ENCODE measurements around the gene CPLX3.

CPLX3 gene

DNA sequence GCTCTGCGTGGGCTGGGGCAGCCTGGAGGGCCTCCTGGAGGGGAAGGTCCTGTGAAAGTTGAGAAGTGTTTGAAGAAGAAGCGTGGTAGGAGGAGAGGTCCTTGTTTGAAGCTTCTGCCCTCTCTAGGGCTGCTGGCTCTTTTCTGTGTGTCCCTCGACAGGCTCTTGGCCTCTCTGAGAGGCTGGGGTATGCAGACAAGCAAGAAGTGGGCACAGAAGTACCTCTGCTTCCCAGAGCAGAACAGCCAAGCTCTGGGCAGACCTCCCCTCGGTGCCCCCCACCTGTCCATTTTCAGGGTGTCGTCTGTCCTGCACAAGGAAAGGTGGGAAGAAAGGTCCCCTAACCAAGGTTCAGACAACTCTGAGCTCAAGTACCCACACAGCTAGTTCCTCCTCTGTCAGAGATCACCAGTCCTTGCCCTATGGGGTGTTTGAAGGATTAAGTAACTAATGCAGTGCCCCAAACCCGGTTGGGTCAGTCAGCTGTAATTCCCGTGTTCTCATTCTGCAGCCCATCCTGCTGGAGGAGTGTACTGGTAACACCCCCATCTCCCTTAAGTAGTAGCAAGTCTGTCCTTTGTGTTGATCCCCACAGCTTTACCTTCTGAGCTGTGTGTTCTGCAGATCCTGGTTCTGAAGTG is 38.3 kb upstream of the CPLX3 start:
- no peak for DNase-seq (ENCODE audit: low spot score)

DNA sequence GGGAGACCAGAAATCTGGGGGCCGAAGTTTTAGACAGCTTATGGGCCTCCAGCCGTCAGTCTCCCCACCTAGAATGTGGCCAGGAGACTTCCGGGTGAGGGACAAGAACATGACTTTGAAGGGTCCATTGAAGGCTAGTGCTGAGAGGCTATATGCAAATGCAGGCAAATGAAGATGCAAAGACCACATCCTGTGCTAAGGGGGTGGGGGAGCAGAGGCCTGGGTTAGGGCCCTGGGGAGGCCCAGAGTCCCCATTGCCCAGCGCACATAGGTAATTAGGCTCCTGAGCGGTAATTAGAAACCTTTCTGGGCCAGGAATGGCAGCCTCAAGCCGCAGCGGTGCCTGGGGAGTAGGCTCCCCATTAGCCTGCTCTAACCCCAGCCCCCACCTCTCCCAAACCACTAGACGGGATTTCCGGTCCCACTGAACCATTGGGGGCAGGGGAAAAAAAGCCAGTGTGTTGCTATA is 37.7 kb upstream of the CPLX3 start:
- no peak for DNase-seq (ENCODE audit: low spot score)

DNA sequence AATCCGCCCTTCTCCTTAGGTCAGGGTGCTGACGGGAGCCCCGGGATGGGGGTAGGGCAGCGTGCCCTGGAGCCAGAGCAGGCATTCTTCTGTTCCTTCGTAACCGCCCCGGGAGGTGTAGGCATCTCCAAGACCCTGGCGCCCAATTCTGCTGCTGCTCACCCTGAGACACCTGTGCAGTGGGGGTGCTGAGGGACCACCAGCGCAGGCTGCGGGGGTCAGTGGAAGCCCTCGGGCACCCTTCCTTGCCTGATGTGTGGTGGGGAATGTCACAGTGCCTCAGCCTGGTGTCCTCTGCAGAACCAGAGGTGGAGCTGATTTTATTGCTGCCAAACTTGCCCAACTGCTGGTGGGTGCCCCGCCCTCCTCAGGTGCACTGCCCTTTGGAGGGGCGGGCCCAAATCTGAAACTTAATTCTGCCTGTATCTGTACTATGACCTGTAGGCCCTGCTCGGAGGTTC is 37.2 kb upstream of the CPLX3 start:
- no peak for DNase-seq (ENCODE audit: low spot score)

DNA sequence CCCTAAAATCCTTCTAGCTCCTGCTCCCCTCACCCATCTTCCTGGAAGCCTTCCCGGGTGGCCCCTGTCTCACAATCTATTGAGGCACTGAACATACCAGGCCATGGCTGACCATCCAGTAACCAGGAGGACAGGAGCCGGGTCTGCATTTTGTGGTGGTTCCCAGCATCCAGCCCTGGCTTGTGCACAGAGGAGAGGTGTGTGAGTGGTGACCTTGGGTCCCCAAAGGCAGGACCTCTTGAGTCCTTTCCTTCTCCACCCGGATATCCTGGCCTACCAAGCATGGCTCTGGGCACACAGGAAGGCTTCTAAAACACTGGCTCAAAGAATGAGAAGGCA is 36.7 kb upstream of the CPLX3 start:
- DNase-seq (ENCODE audit: low spot score), result no peak

DNA sequence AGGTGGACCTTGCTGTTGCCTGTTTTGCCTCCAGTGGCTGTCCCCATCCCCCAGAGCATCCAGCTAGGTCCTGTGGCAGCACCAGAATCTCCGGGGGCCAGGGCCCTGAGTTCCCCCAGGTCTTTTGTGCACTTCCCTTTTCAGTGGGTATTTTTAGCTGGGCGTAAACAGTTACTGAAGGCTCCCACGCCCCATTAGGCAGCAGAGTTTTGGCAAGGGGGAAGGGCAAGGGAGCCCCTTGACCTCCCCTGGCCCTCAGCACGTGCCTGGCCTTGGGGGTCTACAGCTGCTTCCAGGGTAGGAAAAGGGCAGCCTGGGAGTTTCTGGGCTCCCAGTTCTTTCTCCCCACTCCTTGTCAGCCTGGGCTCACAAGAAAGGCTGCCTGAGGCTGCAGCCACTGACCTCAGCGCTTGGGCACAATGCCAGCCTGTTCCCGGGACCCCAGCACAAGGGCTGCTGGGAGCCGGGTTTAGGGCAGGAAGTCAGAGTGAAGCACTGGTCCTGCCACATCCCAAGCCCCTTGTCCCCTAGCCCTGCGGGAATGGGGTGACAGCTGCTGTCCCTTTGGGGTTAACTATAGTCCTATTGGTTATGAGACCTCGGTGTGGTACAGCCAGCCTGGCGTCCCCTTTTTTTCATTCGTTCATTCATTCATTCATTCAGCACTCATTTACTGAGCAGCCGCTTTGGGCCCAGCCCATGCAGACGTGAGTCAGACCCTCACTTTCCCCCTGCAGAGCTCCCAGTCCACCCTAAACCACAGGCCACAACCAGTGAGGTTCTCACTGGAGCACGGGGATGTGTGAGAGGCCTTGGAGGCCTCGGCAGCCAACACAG is 36.1 kb upstream of the CPLX3 start:
- DNase-seq (ENCODE audit: low spot score), result peak; percentile 64

DNA sequence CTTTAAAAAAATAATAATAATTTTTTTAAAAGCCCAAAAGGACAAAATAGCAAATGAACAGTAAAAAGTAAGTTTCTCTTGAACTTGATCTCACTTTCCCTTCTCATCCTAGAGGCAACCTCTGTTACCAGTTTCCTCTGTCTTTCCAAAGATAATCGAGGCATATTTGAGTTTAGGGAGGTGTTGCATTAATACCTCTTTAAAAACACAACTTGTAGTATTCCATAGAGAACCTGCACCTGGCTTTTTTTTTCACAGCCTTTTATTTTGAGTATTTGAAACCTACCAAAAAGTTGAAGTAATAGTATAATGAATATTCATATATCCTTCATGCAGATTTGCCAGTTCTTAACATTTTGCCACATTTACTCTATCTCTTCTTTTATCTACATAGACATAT is 35.4 kb upstream of the CPLX3 start:
- no peak for DNase-seq (ENCODE audit: low spot score)

DNA sequence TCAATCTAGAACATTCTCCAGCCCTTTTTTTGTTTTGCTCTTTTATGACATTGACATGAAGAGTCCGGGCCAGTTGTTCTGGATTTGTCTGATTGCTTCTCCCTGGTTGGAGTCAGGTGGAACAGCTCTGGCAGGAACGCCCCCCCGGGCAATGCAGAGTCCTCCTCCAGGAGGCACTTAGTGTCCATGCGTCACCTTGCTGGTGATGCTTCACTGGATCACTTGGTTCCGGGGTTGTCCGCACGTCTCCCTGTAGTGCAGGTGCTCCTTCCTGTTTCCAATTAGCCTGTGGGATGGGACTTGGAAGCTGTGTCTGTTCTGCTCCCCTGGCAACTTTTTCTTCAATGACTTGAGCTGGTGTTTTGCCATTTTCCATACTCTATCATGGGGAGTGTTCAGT is 34.8 kb upstream of the CPLX3 start:
- DNase-seq (ENCODE audit: low spot score), result no peak

DNA sequence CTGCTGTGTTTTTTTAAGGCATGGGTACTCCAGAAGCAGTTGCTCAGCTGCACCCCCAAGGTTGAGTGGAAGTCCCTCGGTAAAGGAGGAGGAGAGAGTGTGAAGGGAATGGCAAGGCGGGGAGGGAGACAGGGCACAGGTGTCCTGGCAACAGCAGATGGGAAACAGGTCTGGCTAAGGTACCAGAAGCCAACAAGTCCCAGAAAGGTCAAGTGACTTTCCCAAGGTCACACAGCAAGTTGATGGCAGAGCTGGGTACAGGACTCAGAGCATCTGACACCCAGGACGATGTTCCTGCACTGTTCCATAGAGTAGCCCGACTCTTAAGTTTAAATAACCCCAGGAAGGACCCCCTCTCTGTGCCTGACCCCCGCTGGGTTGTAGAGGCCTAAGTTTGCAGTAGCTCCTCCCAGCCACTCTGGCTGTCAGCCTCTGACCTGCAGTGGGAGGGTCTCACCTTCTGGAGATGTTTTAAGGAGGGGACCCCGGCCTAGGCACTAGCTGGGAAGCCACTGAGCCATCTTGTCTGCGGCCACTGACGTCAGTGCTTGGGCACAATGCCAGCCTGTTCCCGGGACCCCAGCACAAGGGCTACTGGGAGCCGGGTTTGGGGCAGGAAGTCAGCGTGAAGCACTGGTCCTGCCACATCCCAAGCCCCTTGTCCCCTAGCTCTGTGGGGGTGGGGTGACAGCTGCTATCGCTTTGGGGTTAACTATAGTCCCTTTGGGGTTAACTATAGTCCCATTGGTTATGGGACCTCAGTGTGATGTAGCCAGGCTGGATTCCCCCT is 34.0 kb upstream of the CPLX3 start:
- no peak for DNase-seq (ENCODE audit: low spot score)

DNA sequence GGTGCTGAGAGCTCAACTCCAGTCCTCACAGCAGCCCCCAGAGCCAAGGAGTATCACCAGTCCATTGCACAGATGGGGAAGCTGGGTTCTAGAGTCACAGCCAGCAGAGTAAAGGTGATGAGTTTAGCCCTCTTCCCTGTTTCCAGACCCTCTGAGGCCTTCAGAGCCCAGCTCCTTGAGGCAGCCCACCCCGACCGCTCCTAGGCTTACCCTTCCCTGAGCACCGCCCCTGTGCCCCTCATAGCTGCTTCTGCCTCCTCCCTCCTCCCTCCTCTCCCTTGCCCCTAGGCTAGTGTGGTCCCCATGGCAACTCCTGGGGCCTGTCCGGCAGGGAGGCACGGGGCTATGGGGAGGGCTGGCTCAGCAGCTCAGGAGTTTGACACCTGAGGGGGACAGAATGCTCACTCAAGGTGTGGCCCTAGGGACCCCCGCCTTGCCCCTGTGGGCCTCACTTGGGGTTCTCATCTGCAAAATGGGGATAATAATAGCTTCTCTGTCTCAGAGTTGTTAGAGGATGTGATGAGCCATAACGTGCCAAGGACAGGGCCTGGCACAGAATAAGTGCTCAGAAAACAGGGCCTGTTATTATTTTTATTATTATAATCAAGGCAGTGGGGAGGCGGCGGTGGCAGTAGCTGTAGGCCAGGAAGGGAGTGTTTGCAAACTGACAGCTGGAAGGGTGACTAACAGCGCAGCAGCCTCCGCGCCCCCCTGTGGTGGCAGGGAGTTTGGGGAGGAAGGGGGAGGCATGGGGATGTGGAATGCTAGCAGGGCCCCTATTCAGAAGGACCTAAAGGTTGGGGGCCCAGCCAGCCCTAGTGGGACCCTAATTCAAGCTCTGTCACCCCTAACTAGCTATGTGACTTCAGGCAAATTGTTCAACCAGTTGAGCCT is 33.0 kb upstream of the CPLX3 start:
- DNase-seq (ENCODE audit: low spot score), result no peak

DNA sequence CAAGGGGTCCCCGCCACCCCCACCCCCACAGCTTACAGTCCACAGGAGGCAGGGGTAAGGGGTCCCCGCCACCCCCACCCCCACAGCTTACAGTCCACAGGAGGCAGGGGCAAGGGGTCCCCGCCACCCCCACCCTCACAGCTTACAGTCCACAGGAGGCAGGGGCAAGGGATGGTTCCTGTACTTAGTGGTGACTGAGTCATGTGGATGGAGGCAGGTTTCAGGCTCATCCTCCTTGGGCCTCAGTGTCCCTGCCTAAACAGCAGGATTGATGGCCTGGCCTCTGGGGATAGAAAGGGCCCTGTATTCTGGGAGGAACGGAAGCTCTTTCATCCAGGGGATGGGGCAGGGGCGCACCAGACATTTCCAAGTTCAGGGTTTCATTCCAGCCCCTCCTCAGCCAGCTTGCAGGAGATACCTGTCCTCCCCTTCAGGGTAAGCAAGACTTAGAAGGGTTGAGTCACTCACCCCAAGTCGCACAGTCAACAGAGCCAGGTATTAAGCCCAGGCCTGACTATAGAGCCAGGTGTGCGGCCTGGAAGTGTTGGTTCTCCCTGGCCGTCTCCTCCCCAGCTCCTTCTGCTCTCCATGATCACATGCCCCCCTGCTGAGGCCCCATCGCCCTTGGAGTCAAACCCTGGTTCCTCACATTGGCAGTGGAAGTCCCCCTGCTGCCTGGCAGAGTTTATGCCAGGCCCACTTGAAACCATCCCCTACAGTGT is 32.0 kb upstream of the CPLX3 start:
- DNase-seq (ENCODE audit: low spot score), result no peak

DNA sequence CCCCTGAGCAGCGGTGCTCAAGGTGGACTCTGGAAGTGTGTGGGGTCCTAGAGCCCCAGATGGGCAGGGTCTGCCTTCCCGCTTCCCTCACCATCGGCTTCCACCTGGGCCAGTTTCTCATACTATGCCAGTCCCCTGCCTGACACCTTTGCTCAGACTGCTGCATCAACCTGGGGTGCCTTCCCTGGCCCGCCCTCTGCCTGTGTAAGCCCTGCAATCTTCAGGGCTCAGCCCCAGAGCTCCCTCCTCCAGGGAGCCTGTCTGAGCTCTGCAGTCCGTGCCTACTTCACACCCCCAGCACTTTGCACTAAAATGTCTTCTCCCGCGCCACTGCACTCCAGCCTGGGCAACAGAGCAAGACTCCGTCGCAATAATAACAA is 31.5 kb upstream of the CPLX3 start:
- no peak for DNase-seq (ENCODE audit: low spot score)

DNA sequence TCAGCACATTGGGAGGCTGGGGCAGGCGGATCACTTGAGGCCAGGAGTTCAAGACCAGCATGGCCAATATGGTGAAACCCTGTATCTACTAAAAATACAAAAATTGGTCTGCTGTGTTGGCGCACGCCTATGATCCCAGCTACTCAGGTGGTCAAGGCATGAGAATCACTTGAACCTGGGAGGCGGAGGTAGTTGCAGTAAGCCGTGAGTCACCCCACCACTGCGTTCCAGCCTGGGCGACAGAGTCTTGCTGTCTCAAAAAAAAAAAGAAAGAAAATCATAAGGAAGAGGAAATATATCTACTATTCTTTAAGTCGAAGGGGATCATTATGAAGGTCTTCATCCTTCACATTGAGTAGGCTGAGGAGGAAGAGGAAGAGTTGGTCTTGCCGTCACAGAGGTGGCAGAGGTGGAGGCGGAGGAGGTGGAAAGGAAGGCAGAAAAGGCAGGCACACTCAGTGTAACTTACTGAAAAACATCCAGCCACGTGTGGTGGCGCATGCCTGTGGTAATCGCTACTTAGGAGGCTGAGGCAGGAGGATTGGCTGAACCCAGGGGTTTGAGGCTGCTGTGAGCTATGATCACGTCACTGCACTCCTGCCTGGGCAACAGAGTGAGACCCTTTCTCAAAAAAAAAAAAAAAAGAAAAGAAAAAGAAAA is 30.3 kb upstream of the CPLX3 start:
- DNase-seq (ENCODE audit: low spot score), result no peak

DNA sequence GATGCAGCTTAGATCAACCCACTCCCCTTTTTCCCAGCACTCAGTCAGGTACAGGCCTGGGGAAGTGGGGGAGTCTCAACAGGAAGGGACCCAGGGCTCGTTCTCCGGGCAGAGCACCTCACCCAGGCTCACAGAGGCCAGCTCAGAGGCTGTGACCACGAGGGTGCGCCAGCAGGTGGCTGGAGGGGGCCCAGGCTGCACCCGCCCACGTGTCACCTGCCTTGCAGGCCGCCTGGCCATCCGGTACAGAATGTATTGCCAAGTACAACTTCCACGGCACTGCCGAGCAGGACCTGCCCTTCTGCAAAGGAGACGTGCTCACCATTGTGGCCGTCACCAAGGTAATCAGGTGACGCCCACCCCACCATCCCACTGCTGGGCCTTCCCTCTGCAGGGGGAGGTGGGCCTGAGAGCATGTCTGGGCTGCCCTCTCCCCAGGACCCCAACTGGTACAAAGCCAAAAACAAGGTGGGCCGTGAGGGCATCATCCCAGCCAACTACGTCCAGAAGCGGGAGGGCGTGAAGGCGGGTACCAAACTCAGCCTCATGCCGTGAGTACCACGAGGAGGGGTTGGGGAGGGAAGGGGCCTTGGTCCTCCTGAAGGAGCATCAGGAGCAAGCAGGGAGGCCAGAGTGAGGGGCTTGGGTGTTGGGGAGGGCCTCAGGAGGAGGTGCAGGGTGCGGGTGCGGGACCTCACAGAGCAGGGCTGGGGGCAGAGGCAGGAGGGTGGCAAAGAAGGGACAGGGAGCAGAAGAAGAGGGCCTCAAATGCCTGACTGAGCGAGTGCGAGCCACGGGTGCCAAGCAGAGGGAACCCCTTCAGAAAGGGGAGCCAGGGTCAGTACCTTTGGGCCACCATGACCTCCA is 27.8 kb upstream of the CPLX3 start:
- no peak for DNase-seq (ENCODE audit: low spot score)

DNA sequence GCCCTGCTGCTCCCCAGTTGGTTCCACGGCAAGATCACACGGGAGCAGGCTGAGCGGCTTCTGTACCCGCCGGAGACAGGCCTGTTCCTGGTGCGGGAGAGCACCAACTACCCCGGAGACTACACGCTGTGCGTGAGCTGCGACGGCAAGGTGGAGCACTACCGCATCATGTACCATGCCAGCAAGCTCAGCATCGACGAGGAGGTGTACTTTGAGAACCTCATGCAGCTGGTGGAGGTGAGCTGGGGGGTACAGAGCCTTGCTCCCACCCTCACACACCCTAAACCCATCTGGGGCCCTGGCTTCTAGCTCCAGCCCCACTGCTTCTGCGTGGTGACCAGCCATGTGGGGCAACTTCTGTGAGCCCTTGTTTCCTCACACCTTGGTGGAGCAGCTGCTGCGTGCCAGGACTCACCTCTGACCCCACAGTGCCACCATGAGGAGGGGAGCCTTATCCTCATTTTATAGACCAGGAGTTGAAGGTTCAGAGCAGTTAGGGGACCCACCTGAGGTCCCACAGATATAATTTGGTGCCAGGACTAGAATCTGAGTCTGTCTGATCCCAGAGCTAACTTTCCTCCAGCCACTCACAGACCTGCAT is 27.1 kb upstream of the CPLX3 start:
- DNase-seq (ENCODE audit: low spot score), result no peak

DNA sequence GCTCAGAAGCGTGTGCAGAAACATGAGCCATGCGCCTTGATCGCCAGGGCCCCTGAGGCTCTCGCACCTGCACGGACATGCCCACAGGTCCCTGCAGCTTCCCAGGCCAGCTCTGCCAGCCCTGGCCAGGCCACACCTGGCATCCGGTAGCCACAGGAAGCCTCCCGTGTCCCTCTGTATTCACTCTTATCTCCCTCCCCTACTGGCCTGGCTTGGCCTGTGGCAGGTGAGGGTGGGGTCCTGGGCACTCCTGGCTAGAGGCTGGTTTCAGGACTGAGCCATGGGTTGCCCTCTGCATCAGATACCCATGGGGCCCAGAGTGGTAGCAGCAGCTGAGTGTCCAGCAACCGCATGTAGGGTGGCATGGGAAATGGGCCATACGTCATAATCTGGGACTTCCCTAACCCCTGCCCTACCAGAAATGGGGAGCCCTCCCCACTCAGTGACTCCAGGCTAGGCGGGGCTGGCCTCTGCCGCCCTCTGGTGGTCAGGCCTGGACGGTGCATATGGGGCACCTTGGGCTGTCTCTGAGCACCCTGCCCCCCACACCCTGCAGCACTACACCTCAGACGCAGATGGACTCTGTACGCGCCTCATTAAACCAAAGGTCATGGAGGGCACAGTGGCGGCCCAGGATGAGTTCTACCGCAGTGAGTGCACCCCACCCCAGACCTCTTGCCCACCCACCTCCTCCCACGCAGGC is 26.4 kb upstream of the CPLX3 start:
- DNase-seq (ENCODE audit: low spot score), result peak; percentile 59

DNA sequence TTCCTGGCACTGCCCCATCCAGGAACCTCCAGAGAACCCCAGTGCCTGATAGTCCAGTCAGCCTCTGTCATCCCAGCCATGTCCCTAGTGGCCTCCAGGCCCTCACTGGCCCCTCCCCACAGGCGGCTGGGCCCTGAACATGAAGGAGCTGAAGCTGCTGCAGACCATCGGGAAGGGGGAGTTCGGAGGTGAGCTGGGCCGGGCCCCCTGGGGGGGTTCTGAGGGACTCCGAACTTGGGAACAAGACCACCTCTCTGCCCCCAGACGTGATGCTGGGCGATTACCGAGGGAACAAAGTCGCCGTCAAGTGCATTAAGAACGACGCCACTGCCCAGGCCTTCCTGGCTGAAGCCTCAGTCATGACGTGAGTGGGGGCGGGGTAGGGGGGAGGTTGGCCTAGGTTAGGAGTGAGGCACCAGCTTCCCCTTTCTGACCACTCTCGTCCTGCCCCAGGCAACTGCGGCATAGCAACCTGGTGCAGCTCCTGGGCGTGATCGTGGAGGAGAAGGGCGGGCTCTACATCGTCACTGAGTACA is 25.8 kb upstream of the CPLX3 start:
- no peak for DNase-seq (ENCODE audit: low spot score)

DNA sequence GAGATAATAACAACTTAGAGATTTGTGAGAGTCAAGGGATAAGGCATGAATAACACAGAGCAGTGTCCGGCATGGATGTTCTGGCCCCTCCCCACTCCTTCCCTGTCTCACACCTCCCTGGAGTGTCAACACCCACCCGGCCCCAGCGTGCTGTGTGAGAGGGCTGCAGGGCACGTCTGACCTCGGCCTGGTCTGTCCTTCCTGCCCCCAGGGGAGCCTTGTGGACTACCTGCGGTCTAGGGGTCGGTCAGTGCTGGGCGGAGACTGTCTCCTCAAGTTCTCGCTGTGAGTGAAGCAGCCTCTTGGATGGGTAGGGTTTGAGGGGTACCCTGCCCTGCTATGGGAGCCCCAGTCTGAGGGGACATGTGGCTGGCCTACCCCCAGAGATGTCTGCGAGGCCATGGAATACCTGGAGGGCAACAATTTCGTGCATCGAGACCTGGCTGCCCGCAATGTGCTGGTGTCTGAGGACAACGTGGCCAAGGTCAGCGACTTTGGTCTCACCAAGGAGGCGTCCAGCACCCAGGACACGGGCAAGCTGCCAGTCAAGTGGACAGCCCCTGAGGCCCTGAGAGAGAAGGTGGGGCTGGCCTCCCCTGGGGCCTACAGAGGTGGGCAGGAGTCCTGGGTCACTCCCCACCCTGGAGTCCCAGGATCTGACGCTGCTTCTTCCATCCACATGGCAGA is 25.0 kb upstream of the CPLX3 start:
- no peak for DNase-seq (ENCODE audit: low spot score)

DNA sequence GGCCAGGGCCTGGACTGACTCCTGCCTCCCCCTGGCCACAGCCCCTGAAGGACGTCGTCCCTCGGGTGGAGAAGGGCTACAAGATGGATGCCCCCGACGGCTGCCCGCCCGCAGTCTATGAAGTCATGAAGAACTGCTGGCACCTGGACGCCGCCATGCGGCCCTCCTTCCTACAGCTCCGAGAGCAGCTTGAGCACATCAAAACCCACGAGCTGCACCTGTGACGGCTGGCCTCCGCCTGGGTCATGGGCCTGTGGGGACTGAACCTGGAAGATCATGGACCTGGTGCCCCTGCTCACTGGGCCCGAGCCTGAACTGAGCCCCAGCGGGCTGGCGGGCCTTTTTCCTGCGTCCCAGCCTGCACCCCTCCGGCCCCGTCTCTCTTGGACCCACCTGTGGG is 24.1 kb upstream of the CPLX3 start:
- DNase-seq (ENCODE audit: low spot score), result no peak
